ENCODE results near the gene ATRIP. TPM values are rescaled to one million over a fixed set of nuclear protein-coding genes. Genes with fewer than 3 reads are reported as not detected.
A peak's percentile ranks its signal among the peaks of the same experiment; 100 is the strongest.

The ATRIP gene
- polyA plus RNA-seq, 1 donor from 2014 or later, result 11.1 TPM

- peaks cover 26% of the 10 kb centered on the region for H3K79me2 ChIP-seq (replicated peaks; ENCODE audit: insufficient read depth, low read length)
- H2AFZ ChIP-seq (ENCODE audit: low read depth, low read length), result peak overlapping the region; percentile 90
- peak overlapping the region; percentile 97 for H3K4me3 ChIP-seq (ENCODE audit: low read length)
- no peaks in the 10 kb centered on the region for H3K9me3 ChIP-seq (ENCODE audit: low read length)
- no peak for TF ChIP-seq MXI1 (conservative IDR thresholded peaks at IDR 0.05; ENCODE audit: poor library complexity, severe bottlenecking)
- TF ChIP-seq REST (IDR thresholded peaks at IDR 0.05; ENCODE audit: borderline replicate concordance), result no peak
- H3K4me2 ChIP-seq (ENCODE audit: low read length), result peak overlapping the region; percentile 86
- no peaks in the 10 kb centered on the region for H3F3A ChIP-seq (ENCODE audit: insufficient read depth, low read length, poor library complexity, severe bottlenecking)
- no peaks in the 10 kb centered on the region for H4K20me1 ChIP-seq (ENCODE audit: insufficient read depth)
- H3K9me2 ChIP-seq (ENCODE audit: insufficient read depth, low read length), result no peaks in the 10 kb centered on the region
- H3K27ac ChIP-seq (ENCODE audit: low read length), result peak overlapping the region; percentile 78
- no peaks in the 10 kb centered on the region for H3K36me3 ChIP-seq (ENCODE audit: insufficient read depth, low read length)
- H3K9ac ChIP-seq (ENCODE audit: low read length), result peak overlapping the region; percentile 90
- no peaks in the 10 kb centered on the region for H3K27me3 ChIP-seq (ENCODE audit: insufficient read depth, low read depth, low read length)
Observed at GRCh38 chr3:48446043-48446424, 503 bp upstream of the ATRIP start.

GRCh38 chr3:48451270-48451669 lies 4.7 kb downstream of the ATRIP start:
- Histone ChIP-seq H3K4me3 (ENCODE audit: low read length) (no peak overlapping the region), H3K9me2 (ENCODE audit: insufficient read depth, low read length) (no peaks in the 10 kb centered on the region), H3K9me3 (ENCODE audit: low read length) (no peaks in the 10 kb centered on the region), H3F3A (ENCODE audit: insufficient read depth, low read length, poor library complexity, severe bottlenecking) (no peaks in the 10 kb centered on the region), H4K20me1 (ENCODE audit: insufficient read depth) (no peaks in the 10 kb centered on the region), H2AFZ (ENCODE audit: low read depth, low read length) (no peak overlapping the region), H3K79me2 (replicated peaks; ENCODE audit: insufficient read depth, low read length) (peaks cover 15% of the 10 kb centered on the region), H3K36me3 (ENCODE audit: insufficient read depth, low read length) (no peaks in the 10 kb centered on the region), H3K27ac (ENCODE audit: low read length) (no peak overlapping the region), H3K4me2 (ENCODE audit: low read length) (no peak overlapping the region), H3K27me3 (ENCODE audit: insufficient read depth, low read depth, low read length) (no peaks in the 10 kb centered on the region), H3K9ac (ENCODE audit: low read length) (no peak overlapping the region)
- no peak for TF ChIP-seq POLR2AphosphoS5 (IDR thresholded peaks at IDR 0.05)
- no peak for TF ChIP-seq EP300 (conservative IDR thresholded peaks at IDR 0.05; ENCODE audit: poor library complexity, severe bottlenecking)
- TF ChIP-seq REST (IDR thresholded peaks at IDR 0.05; ENCODE audit: borderline replicate concordance), result no peak
- no peak for TF ChIP-seq CTCF (IDR thresholded peaks at IDR 0.05; ENCODE audit: poor library complexity, severe bottlenecking)
- no peak for TF ChIP-seq EZH2 (IDR thresholded peaks at IDR 0.05; ENCODE audit: borderline replicate concordance, insufficient read depth, low read length, poor library complexity, severe bottlenecking)
- no peak for TF ChIP-seq RAD21 (conservative IDR thresholded peaks at IDR 0.05)
- TF ChIP-seq SMC3 (conservative IDR thresholded peaks at IDR 0.05; ENCODE audit: poor library complexity), result no peak
- TF ChIP-seq MXI1 (conservative IDR thresholded peaks at IDR 0.05; ENCODE audit: poor library complexity, severe bottlenecking), result no peak
- no peak for TF ChIP-seq TAF1 (IDR thresholded peaks at IDR 0.05; ENCODE audit: low read depth)

Measured in neural cell (in vitro differentiated cells).